Caco-2 (cell line): ENCODE results near the gene CETP. TPM values are rescaled to one million over a fixed set of nuclear protein-coding genes. Genes with fewer than 3 reads are reported as not detected.
"Not testable (repeated sequence)": the region's sequence is repeated elsewhere in the genome, so short reads cannot be mapped to it uniquely, and the experiment has no call there.

ENCODE experiments used
- BruUV-seq: library from RNA; stranded (reverse); fragments of 400-500 nt; replicated peaks from 2 replicates; lab custom pipeline; 2021; lab: Mats Ljungman, UMichigan
- CTCF ChIA-PET: fragments of 300-600 bp; sonication (Branson Sonifier 250); formaldehyde crosslinking; loops from one replicate; lab custom pipeline; 2022; ENCODE audit warnings: antibody characterized with exemption; lab: Charles Lee
- POLR2A ChIA-PET: fragments of 300-600 bp; sonication (Branson Sonifier 250); formaldehyde crosslinking; loops from one replicate; lab custom pipeline; 2022; ENCODE audit warnings: antibody characterized with exemption; lab: Charles Lee
- DNase-seq, 2 experiments: peaks; one replicate each; pipeline versions ENCODE4 v3.0.0 to v3.0.0-alpha.2; 2020 to 2022
- H3K27me3 ChIP-seq: replicated peaks from 2 replicates; pipeline ENCODE4 v1.6.0; 2011; ENCODE audit warnings: low read length; ENCODE audit not compliant: control insufficient read depth, insufficient read depth
- H3K36me3 ChIP-seq: 2 replicates; pipeline ENCODE4 v1.5.1; 2011; ENCODE audit warnings: low read length; ENCODE audit not compliant: control insufficient read depth, insufficient read depth
- H3K4me1 ChIP-seq: fragments of 250-450 bp; sonication (Bioruptor Pico); 2 replicates; pipeline ENCODE4 v1.5.1; 2020; ENCODE audit warnings: mild to moderate bottlenecking
- H3K4me3 ChIP-seq: 2 replicates; pipeline ENCODE4 v1.5.1; 2011; ENCODE audit warnings: low read depth, mild to moderate bottlenecking, control low read depth, low read length
- H3K9me3 ChIP-seq: fragments of 250-450 bp; sonication (Bioruptor Pico); 2 replicates; pipeline ENCODE4 v1.5.1; 2020; ENCODE audit warnings: mild to moderate bottlenecking, moderate library complexity
- H3K27ac Mint-ChIP-seq: one replicate; pipeline ENCODE4 v1.8.0; 2022; ENCODE audit warnings: mixed read lengths; ENCODE audit not compliant: unreplicated experiment
- H3K27me3 Mint-ChIP-seq: one replicate; pipeline ENCODE4 v1.8.0; 2022; ENCODE audit warnings: mixed read lengths; ENCODE audit not compliant: insufficient read depth, unreplicated experiment
- H3K36me3 Mint-ChIP-seq: one replicate; pipeline ENCODE4 v1.8.0; 2022; ENCODE audit warnings: mild to moderate bottlenecking, mixed read lengths; ENCODE audit not compliant: insufficient read depth, unreplicated experiment
- H3K4me1 Mint-ChIP-seq: one replicate; pipeline ENCODE4 v1.8.0; 2022; ENCODE audit warnings: low read depth, mixed read lengths; ENCODE audit not compliant: unreplicated experiment
- H3K4me3 Mint-ChIP-seq: one replicate; pipeline ENCODE4 v1.8.0; 2022; ENCODE audit warnings: mild to moderate bottlenecking, moderate library complexity, mixed read lengths; ENCODE audit not compliant: unreplicated experiment
- H3K9me3 Mint-ChIP-seq: one replicate; pipeline ENCODE4 v1.8.0; 2022; ENCODE audit warnings: mixed read lengths; ENCODE audit not compliant: unreplicated experiment
- intact Hi-C: fragments of 100-400 bp; cut with micrococcal nuclease; formaldehyde crosslinking; loops from one replicate; pipeline ENCODE4 v1.10.0; 2022; ENCODE audit not compliant: unreplicated experiment
- total RNA-seq: library from RNA; stranded (reverse); gene quantifications from 2 replicates; pipeline ENCODE4 v1.2.3, GENCODE V29; 2022
- TF ChIP-seq, protein P1 (sequence below), 2 experiments: fragments of 200-600 bp in 1 of 2; IDR thresholded peaks; 1 replicate in 1 of 2; 2 replicates in 1 of 2; pipeline versions ENCODE4 v1.5.1 to v1.8.0; 2011 to 2022; ENCODE audit warnings: antibody characterized with exemption in 1 of 2, control low read depth in 1 of 2, inconsistent platforms in 1 of 2, low read depth in 1 of 2, low read length in 1 of 2, mild to moderate bottlenecking in 1 of 2, moderate library complexity in 1 of 2; ENCODE audit not compliant: insufficient read depth in 1 of 2, severe bottlenecking in 1 of 2, unreplicated experiment in 1 of 2

Gene CETP
- total RNA-seq, 1 experiment from 2014 or later: not detected

DNA sequence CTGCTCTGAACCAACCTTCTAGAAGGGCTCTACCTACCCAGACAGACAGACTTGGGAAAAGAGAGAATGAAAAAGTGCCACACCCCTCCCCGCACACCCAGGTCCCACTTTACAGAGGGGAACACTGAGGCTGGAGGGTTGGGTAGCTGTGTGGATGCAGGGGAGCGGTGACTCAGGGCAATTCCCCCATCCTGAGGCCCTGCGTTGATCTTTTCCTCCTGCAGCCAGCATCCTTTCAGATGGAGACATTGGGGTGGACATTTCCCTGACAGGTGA lies 10.0 kb downstream of the CETP start:
- TF ChIP-seq, protein P1, sequence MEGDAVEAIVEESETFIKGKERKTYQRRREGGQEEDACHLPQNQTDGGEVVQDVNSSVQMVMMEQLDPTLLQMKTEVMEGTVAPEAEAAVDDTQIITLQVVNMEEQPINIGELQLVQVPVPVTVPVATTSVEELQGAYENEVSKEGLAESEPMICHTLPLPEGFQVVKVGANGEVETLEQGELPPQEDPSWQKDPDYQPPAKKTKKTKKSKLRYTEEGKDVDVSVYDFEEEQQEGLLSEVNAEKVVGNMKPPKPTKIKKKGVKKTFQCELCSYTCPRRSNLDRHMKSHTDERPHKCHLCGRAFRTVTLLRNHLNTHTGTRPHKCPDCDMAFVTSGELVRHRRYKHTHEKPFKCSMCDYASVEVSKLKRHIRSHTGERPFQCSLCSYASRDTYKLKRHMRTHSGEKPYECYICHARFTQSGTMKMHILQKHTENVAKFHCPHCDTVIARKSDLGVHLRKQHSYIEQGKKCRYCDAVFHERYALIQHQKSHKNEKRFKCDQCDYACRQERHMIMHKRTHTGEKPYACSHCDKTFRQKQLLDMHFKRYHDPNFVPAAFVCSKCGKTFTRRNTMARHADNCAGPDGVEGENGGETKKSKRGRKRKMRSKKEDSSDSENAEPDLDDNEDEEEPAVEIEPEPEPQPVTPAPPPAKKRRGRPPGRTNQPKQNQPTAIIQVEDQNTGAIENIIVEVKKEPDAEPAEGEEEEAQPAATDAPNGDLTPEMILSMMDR (IDR thresholded peaks at IDR 0.05; ENCODE audit: insufficient read depth in 1 of 2, low read depth in 1 of 2, low read length in 1 of 2, severe bottlenecking in 1 of 2, unreplicated experiment in 1 of 2): no peak
- no peak for DNase-seq
- Mint-ChIP-seq H3K27me3 (no peaks in the 10 kb centered on the region), H3K27ac (no peak overlapping the region), H3K4me1 (peaks cover 18% of the 10 kb centered on the region), H3K4me3 (no peak overlapping the region), H3K9me3 (peaks cover 9% of the 10 kb centered on the region), H3K36me3 (no peaks in the 10 kb centered on the region)
- intact Hi-C loops: no loop called here
- POLR2A ChIA-PET: interaction anchor here (0.5 kb wide), 1 partner anchor 41 kb away, joined by 6 read pairs; no protein-coding TSS in a partner anchor
- H3K36me3 ChIP-seq: no peaks in the 10 kb centered on the region
- peaks cover 13% of the 10 kb centered on the region; the same call in 1 of the 2 replicates for H3K4me1 ChIP-seq
- CTCF ChIA-PET: no interaction called here
- no peaks in the 10 kb centered on the region for H3K27me3 ChIP-seq
- H3K4me3 ChIP-seq: no peak overlapping the region
- no peaks in the 10 kb centered on the region for H3K9me3 ChIP-seq
- no TSS peak for BruUV-seq

DNA sequence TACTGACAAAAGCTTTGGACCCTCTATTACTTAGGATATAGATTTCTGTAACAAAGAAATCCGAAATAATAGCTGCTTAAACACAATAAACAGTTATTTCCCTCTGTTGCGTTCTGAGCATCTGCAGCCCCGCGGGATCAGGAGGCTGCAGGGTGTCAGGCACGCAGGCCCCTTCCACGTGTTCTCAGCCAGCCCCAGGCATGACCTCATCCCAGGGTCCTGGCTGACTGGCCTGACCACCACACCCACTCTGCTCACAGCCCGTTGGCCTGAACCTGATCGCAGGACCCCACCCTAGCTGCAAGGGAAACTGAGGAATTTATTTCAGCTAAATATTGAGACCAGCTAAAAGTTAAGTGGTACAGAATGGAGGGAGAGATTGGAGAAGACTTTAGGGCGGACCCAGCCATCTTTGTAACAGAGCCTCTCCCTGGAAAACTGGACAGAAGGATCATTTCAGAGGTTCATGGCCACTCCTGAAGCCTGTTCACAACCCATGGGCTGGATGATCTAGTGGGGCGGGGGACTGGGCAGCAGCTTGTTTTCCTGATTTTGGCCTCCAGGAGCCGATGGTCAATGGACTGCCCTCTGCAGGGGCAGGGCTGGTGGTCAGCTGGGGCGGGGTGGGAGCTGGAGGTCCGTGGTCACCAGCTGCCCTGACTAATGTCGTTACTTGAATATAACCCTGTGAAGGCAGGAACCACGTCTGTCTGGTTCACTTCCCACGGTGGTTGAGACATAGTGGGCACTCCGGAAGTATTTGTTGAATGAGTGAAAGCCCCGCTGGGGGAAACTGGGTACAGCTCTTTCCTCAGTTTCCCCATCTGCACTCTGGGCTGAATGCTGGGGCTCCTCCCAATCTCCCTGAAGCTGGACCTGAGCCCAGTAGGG lies 10.9 kb downstream of the CETP start:
- intact Hi-C loops: no loop called here
- H3K4me3 Mint-ChIP-seq: no peak overlapping the region

DNA sequence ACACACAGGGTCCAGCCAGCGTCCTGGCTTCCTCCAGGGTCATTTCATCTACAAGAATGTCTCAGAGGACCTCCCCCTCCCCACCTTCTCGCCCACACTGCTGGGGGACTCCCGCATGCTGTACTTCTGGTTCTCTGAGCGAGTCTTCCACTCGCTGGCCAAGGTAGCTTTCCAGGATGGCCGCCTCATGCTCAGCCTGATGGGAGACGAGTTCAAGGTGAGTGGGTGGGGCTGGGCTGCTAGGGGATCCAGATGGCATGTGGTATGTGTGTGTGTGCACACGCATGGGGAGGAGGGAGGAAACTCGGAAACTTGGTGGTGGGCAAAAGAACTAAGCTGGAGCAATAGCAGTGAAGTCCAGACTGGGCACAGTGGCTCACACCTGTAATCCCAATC lies 11.5 kb downstream of the CETP start:
- H3K4me1 Mint-ChIP-seq: peaks cover 16% of the 10 kb centered on the region
- DNase-seq: no peak
- no peaks in the 10 kb centered on the region for H3K27me3 Mint-ChIP-seq
- no peak overlapping the region for H3K27ac Mint-ChIP-seq
- no peak overlapping the region for H3K4me3 ChIP-seq
- no TSS peak for BruUV-seq
- H3K36me3 ChIP-seq: no peaks in the 10 kb centered on the region
- peaks cover 9% of the 10 kb centered on the region for H3K9me3 Mint-ChIP-seq
- peaks cover 6% of the 10 kb centered on the region; the same call in 1 of the 2 replicates for H3K4me1 ChIP-seq
- TF ChIP-seq, protein P1 (IDR thresholded peaks at IDR 0.05; ENCODE audit: insufficient read depth in 1 of 2, low read depth in 1 of 2, low read length in 1 of 2, severe bottlenecking in 1 of 2, unreplicated experiment in 1 of 2): no peak
- ChIA-PET CTCF (no interaction called here), POLR2A (no interaction called here)
- no peaks in the 10 kb centered on the region for H3K9me3 ChIP-seq
- no peak overlapping the region for H3K4me3 Mint-ChIP-seq
- intact Hi-C loops: no loop called here
- no peaks in the 10 kb centered on the region for H3K27me3 ChIP-seq
- no peaks in the 10 kb centered on the region for H3K36me3 Mint-ChIP-seq

More for the DNA sequence above, 10.9 kb downstream of the CETP start:
- peaks cover 18% of the 10 kb centered on the region for H3K4me1 Mint-ChIP-seq
- ChIA-PET CTCF (no interaction called here), POLR2A (interaction anchor here (0.5 kb wide), 1 partner anchor 42 kb away, joined by 6 read pairs; no protein-coding TSS in a partner anchor)
- no TSS peak for BruUV-seq
- TF ChIP-seq, protein P1 (IDR thresholded peaks at IDR 0.05; ENCODE audit: insufficient read depth in 1 of 2, low read depth in 1 of 2, low read length in 1 of 2, severe bottlenecking in 1 of 2, unreplicated experiment in 1 of 2): no peak
- no peaks in the 10 kb centered on the region for H3K27me3 Mint-ChIP-seq
- no peak overlapping the region for H3K27ac Mint-ChIP-seq
- Histone ChIP-seq H3K4me1 (peaks cover 10% of the 10 kb centered on the region; the same call in 1 of the 2 replicates), H3K9me3 (no peaks in the 10 kb centered on the region), H3K36me3 (no peaks in the 10 kb centered on the region), H3K4me3 (no peak overlapping the region), H3K27me3 (no peaks in the 10 kb centered on the region)
- H3K9me3 Mint-ChIP-seq: peaks cover 9% of the 10 kb centered on the region
- no peak for DNase-seq
- no peaks in the 10 kb centered on the region for H3K36me3 Mint-ChIP-seq

DNA sequence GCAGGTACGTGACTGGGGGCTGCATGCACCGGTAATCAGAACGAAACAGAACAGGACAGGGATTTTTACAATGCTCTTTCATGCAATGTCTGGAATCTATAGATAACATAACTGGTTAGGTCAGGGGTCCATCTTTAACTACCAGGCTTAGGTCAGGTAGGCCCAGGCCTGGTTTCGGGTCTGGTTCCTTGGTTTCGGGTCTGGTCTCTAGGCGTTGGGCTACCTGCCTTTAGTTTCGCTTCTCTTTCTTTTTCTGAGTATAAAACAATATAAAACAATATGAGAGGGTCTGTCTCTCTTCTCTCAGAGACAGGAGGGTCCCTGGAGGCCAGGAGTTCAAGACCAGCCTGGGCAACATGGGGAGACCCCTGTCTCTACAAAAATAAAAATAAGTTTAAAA lies 12.1 kb downstream of the CETP start:
- H3K4me1 Mint-ChIP-seq, H3K27me3 Mint-ChIP-seq, H3K9me3 ChIP-seq, intact Hi-C loops, H3K4me1 ChIP-seq, H3K27me3 ChIP-seq, DNase-seq, H3K9me3 Mint-ChIP-seq, H3K4me3 Mint-ChIP-seq, H3K36me3 ChIP-seq, CTCF ChIA-PET, H3K27ac Mint-ChIP-seq, POLR2A ChIA-PET, H3K4me3 ChIP-seq, H3K36me3 Mint-ChIP-seq, BruUV-seq: not testable (repeated sequence)
